GM10248 (cell line): ENCODE results near the gene ABR.
"Not testable (repeated sequence)": the region's sequence is repeated elsewhere in the genome, so short reads cannot be mapped to it uniquely, and the experiment has no call there.

Experiments used
- CTCF ChIA-PET: fragments of 300-600 bp; sonication (Branson Sonifier 250); formaldehyde crosslinking; extraction: SDS; loops from one replicate; lab custom pipeline; 2021; ENCODE audit warnings: antibody characterized with exemption; lab: Yijun Ruan, JAX
- POLR2A ChIA-PET: fragments of 350-650 bp; sonication (Branson Sonifier 250); formaldehyde crosslinking; extraction: SDS; loops from one replicate; lab custom pipeline; 2020; ENCODE audit warnings: antibody characterized with exemption; lab: Yijun Ruan, JAX
- DNase-seq: peaks from one replicate; pipeline ENCODE4 v3.0.0; 2012; ENCODE audit errors: extremely low spot score
- TF ChIP-seq, protein P1 (sequence below): IDR thresholded peaks from 2 replicates; pipeline ENCODE4 v1.5.1; 2012; ENCODE audit warnings: mild to moderate bottlenecking, low read depth; ENCODE audit errors: extremely low read depth, missing control alignments, control extremely low read depth

Gene ABR

GRCh38 chr17:1203967-1204291 is 24.1 kb upstream of the ABR start:
- POLR2A ChIA-PET = no interaction called here
- CTCF ChIA-PET = interaction anchor here (1.4 to 1.6 kb wide), 3 partner anchors 17 to 24 kb away, joined by 3 read pairs; no protein-coding TSS in a partner anchor
- TF ChIP-seq, protein P1, sequence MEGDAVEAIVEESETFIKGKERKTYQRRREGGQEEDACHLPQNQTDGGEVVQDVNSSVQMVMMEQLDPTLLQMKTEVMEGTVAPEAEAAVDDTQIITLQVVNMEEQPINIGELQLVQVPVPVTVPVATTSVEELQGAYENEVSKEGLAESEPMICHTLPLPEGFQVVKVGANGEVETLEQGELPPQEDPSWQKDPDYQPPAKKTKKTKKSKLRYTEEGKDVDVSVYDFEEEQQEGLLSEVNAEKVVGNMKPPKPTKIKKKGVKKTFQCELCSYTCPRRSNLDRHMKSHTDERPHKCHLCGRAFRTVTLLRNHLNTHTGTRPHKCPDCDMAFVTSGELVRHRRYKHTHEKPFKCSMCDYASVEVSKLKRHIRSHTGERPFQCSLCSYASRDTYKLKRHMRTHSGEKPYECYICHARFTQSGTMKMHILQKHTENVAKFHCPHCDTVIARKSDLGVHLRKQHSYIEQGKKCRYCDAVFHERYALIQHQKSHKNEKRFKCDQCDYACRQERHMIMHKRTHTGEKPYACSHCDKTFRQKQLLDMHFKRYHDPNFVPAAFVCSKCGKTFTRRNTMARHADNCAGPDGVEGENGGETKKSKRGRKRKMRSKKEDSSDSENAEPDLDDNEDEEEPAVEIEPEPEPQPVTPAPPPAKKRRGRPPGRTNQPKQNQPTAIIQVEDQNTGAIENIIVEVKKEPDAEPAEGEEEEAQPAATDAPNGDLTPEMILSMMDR = no peak

GRCh38 chr17:1203111-1203966 is 23.6 kb upstream of the ABR start:
- ChIA-PET POLR2A (no interaction called here), CTCF (interaction anchor here (1.5 to 7.3 kb wide), 3 partner anchors 17 to 25 kb away, joined by 3 to 110 read pairs (median 3); no protein-coding TSS in a partner anchor)
- DNase-seq = peak; percentile 78
- TF ChIP-seq, protein P1 = no peak

More at GRCh38 chr17:1203967-1204291, 24.1 kb upstream of the ABR start:
- no peak for DNase-seq

GRCh38 chr17:1202291-1202690 is 22.5 kb upstream of the ABR start:
- ChIA-PET POLR2A (no interaction called here), CTCF (interaction anchor here (1.0 to 7.3 kb wide), 3 partner anchors 10 to 80 kb away, joined by 4 to 110 read pairs (median 13); no protein-coding TSS in a partner anchor)
- DNase-seq = no peak
- TF ChIP-seq, protein P1 = no peak

DNA sequence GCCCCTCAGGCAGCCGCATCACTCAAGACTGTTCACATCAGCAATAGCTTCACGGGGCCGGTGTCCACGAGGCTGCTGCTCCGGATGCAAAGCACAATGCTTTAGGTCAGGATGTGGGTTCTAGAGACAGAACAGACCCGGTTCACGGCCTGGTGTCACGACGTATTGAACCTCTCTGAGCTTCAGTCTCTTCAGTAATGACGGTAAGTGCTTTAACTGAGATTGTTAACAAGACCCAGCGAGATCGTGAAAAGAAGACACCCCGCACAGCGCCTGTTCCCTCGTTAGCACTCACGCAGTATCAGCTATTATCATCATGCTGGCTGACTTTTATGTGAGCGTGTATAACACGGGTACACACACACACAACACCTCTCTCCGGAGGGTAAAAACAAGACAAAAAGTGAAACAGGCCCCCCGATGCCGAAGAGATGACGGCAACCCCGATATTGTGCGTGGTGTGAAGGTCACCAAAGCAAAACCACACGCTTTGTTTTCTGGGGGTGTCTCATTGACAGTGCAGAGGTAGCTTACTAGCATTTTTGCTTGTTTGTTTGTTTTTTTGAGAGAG is 21.4 kb upstream of the ABR start:
- TF ChIP-seq, protein P1 = no peak
- ChIA-PET POLR2A (no interaction called here), CTCF (interaction anchor here (1.7 to 7.3 kb wide), 3 partner anchors 15 to 79 kb away, joined by 5 to 110 read pairs (median 13); no protein-coding TSS in a partner anchor)
- no peak for DNase-seq

DNA sequence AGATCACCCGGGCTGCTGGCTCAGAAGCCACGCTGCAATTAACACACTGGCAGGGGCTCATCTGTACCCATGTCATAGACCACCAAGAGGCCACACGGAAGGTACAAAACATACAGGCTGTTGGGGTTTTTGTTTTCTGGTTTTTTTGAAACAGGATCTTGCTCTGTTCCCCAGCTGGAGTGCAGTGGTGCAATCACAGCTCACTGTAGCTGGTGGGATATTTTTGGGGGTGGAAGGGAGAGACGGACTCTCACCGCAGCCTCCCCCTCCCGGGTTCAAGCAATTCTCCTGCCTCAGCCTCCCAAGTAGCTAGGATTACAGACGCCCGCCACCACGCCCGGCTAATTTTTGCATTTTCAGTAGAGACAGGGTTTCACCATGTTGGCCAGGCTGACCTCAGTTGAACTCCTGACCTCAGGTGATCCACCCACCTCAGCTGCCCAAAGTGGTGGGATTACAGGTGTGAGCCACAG is 19.5 kb upstream of the ABR start:
- ChIA-PET POLR2A (interaction anchor here (2.7 kb wide), 1 partner anchor 18 kb away, joined by 9 read pairs; no protein-coding TSS in a partner anchor), CTCF (interaction anchor here (3.0 to 7.3 kb wide), 3 partner anchors 13 to 77 kb away, joined by 12 to 110 read pairs (median 24); no protein-coding TSS in a partner anchor)
- DNase-seq = not testable (repeated sequence)

DNA sequence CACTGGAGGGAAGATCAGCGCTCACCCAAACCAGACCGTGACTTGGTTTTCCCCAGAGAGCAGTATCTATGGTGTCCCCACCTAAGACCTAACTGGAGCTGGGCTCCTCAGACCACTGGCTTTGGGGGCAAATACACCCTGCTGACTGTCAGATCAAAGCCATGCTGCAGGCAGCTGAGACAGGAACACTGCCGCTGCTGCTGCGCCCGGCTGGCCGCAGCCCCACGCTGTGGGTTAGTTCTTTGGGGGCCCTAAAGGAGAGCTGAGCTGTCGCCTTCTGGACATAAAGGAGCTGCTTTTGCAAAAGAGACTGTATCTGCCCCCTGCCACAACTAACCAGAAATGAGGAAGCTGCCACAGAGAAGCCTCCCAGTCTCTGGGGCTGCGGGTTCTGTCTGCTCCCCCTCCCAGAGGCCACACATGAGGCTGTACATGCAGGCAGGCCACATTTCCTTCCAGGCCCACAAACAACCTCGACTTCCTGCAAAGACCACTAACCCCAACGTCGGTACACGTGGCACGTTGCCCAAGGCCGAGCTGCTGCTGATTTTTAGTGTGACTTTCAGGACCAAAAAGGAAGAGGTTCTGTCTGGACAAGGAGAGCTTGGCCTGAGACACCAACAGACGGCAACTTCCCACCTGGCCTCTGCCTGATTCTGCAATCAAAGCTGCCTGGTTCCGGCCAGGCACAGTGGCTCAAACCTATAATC is 18.2 kb upstream of the ABR start:
- ChIA-PET POLR2A (interaction anchor here (0.9 to 2.7 kb wide), 4 partner anchors 8 to 31 kb away, joined by 4 to 9 read pairs (median 7); no protein-coding TSS in a partner anchor), CTCF (interaction anchor here (1.0 to 7.3 kb wide), 8 partner anchors 12 to 140 kb away, joined by 3 to 110 read pairs (median 4); no protein-coding TSS in a partner anchor)
- peak; percentile 85 for DNase-seq
- TF ChIP-seq, protein P1 = no peak
